ENCODE data around the gene DCTPP1.

DNA sequence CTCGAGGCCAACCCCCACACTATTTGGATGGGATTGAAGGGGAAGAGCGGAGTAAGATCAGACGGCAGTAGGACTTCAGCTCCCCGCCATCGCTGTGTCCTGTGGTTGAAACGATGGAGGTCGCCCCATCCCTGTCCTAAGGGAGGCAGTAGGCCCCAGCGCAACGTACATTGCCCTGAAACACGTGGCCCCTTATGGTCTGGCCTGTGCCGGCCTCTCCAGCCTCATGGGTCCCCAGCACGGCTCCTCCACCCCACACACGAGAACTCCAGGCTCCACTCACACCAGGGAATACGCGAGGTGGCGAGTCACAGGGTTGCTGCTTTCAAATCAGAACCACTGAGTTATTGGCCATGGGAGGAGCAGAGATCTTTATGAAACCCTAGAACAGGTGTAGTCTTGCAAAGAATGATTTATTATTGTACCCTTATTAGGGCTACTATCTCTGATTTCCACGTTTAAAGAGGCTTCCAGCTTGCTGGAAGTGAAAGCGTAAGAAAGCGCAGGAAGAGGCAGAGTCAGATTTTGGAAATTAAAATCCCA is 669 bp upstream of the DCTPP1 start:
- TF ChIP-seq, protein P1, sequence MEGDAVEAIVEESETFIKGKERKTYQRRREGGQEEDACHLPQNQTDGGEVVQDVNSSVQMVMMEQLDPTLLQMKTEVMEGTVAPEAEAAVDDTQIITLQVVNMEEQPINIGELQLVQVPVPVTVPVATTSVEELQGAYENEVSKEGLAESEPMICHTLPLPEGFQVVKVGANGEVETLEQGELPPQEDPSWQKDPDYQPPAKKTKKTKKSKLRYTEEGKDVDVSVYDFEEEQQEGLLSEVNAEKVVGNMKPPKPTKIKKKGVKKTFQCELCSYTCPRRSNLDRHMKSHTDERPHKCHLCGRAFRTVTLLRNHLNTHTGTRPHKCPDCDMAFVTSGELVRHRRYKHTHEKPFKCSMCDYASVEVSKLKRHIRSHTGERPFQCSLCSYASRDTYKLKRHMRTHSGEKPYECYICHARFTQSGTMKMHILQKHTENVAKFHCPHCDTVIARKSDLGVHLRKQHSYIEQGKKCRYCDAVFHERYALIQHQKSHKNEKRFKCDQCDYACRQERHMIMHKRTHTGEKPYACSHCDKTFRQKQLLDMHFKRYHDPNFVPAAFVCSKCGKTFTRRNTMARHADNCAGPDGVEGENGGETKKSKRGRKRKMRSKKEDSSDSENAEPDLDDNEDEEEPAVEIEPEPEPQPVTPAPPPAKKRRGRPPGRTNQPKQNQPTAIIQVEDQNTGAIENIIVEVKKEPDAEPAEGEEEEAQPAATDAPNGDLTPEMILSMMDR (conservative IDR thresholded peaks at IDR 0.05; ENCODE audit: low read depth, low read length) = no peak; the same call in 1 of the 2 replicates
- TF ChIP-seq EZH2 (IDR thresholded peaks at IDR 0.05; ENCODE audit: low read length, unreplicated experiment) (no peak), EZH2phosphoT487 (IDR thresholded peaks at IDR 0.05; ENCODE audit: borderline replicate concordance, low read length) (no peak)
